Activated CD4-positive, alpha-beta T cell treated with anti-CD3 and anti-CD28 coated beads for 24 hours (primary cell): ENCODE data around the gene TOB2.
"Not testable (repeated sequence)": the region's sequence is repeated elsewhere in the genome, so short reads cannot be mapped to it uniquely, and the experiment has no call there.

Source experiments
- DNase-seq, 2 donors: peaks; one replicate each; pipeline ENCODE4 v3.0.0-alpha.2; 2020; ENCODE audit warnings: low read depth in 2 of 2

The TOB2 gene

DNA sequence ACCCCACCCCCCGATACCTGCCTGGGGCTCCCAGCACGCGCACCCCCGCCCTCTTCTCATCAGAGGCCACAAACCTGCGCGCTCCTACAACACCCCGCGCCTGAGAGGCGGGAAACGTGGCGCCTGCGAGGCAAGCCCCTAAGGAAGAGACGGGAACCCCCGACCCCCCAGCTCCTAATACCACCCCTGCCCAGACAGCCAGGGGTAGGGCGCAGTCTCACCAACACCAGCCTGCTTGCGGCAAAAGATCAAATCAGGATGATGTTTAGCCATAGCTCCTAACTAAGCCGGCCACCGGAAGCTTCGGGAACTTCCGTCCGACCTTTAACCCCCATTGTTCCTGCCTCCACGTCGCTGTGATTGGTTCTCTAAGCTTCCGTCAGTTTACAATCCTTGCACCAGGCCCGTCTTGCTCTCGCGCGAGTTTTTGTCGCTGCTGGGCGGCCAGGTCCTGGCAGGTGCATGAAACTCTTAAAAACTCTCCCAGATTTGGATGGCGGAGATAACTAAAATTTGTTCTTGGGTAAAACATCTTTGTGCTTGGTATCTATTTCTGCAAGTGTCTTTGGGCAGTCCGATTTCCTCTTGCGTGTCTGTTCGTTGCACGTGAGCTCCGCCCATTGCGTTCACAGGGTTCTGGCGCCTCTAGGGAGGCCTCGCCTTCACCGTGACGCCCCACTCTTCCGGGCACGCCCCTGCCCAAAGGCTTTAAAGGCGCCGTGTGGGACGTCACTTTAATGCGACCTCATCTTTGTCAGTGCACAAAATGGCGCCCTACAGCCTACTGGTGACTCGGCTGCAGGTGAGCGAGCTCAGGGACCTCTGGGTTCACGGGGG lies 22.0 kb upstream of the TOB2 start, which contains the start of the genes ACO2 and PHF5A:
Gene ACO2, plus strand, starts transcription at position 737 of the 837 bp plus-strand sequence. Its CDS starts 30 bp downstream, at position 767.
Gene PHF5A, minus strand, starts transcription at position 312 of the 837 bp plus-strand sequence. Its CDS starts 39 bp downstream, at position 273.
- peak; percentile 96 to 98 for DNase-seq

DNA sequence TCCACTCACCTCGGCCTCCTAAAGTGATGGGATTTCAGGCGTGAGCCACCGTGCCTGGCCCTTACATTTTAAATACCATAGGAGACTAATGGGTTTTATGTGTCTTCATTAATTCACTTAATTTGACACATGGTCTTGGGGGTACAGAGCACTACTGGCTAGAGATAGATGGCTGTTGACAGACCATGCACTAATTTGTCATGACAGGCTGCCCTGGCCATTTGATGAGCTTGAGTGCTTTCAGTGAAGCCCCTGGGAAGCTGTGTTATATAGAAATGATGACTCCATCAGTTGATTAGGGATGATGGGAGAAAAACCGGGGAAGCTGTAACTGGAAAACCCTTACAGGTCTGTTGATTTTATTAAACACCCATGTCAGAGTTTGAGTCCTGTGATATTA lies 15.3 kb upstream of the TOB2 start:
- no peak for DNase-seq

DNA sequence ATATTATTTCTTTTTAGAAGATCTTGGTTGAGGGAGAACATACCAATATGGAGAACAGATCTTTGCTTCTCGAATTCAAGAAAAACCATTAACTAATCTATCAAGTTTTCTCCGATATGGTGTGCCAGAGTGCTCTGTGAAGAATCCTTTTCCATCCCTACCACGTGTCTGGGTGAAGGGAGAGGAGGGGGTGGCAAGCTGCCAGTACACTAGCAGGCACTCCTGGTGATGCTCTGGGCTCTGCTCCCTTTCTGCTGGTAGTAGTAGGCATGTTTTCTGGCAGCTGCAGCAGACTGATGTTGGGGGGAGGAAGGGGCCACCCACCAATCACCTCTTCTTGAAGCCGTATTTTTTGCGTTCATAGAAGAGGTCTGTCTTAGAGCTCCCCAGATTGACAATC lies 13.5 kb upstream of the TOB2 start:
- not testable (repeated sequence) for DNase-seq

DNA sequence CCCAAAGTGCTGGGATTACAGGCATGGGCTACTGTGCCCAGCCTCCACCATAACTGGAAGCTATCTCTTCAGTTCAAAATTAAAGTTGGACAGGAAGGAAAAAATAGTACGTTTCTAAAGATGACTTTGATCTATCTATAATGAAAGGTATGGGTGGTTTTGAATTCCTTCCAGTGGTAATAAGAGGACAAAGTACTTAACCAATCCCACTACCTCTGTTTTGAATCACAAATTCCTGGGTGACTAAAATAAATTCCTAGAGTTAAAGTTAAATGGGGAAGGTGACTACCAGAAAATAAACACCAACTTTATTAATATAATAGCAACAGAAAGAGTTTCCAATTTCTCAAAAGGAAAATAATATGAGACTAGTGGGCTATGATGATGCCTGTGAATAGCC lies 12.8 kb upstream of the TOB2 start:
- no peak for DNase-seq

DNA sequence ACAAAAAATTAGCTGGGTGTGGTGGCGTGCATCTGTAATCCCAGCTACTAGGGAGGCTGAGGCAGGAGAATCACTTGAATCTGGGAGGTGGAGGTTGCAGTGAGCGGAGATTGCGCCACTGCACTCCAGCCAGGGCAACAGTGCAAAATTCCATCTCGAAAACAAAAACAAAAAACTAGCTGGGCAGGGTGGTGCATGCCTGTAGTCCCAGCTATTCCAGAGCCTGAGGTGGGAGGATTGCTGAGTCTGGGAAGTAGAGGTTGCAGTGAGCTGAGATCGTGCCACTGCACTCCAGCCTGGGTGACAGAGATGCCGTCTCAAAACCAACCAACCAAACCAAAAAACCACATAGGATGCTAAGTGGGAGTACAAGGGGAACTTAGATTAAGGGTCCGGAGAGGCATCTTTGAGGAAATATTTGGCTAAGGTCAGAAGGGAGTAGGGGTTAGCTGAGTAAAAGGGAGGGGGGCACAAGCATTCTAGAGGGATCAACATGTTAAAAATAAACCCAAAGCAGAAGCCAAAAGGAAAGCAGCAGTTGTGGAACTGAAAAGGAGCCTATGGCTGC lies 11.6 kb upstream of the TOB2 start:
- no peak for DNase-seq

DNA sequence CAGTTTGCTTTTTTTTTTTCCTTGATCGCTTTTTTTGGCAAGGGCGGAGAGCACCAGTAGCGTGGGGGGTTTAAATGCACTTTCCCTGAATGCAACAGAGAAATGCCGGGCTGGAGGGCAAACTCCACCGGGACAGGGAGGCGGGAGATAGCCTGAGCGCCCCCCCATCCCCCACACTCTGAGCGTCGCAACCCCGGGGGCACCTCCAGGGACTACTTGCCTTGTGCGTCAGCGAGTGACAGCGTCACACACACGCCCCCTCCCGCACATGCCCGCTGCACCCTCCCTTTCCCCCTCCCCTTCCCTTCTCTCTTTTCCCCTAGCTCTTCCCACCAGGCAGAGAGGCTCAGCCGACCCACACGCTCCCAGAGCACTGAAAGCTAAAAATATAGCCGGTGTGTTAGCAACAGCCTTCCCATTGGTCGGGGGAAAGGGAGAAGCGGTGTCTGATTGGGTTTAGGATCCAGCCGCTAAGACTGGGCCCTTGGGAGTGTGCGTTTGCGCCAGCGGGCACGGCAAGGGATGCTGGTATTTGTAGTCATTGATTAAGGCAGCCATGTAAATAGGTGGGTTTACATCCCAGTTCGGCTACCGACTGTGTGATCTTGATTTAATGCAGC lies 1.7 kb upstream of the TOB2 start:
- DNase-seq, result peak; percentile 80 to 83

DNA sequence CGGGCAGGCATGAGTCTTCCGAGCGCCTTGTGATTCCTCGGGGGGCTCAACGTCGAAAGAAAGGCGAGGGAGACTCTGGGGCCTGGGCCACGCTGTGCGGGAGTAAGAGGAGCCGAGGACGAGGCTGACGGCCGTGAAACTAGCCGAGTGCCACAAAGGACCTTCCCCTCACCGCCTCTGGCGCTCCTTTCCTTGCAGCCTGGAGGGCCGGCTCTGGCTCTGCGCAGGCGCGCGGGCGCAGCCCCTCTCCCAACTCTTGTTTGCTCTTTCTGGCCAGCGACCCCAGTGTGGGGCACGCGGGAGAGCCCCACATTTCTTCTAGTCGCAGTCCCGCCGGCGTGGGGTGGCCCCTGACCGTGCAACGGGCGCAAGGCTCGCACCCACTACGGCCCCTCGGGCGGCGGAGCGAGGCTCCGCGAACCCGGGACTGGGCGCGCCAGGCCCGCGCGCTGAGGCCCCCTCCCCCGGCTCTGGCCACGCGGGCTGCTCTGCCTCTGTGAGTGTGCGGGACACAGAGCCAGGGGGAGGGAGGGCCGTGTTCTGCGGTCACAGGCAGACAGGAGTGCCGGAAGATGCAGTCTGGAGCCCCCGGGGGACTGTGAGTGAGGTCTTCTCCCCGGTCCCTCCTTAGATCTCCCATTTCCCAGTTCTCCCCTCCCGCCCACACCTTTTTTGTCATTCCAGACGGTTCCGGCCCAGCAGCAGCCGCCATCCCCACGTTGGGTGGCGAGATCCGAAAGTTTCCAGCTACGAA lies 1.0 kb upstream of the TOB2 start:
- DNase-seq, result peak in 1 of 2 donors; percentile 45

DNA sequence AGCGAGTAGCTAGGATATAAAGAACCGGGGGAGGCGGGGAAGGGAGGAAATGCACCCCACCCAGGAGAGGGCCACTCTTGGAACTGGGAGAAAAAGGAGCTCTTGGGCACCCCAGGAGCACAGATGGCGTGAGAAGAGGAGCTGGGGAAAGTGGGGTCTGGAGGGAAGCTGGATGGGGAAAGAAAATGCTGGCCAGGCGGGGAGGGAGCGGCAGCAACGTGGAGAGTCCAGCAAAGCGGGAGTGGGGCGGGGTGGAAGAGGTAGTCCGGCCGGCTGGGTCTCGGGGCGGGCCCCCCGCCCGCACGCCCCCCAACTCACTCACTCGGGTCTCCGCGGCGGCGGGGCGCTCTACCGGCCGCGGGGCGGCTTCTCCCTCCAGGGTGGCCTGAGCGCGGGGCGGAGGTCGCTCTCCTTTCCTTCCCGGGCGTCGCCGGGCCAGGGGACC lies 522 bp downstream of the TOB2 start:
- DNase-seq, result no peak

DNA sequence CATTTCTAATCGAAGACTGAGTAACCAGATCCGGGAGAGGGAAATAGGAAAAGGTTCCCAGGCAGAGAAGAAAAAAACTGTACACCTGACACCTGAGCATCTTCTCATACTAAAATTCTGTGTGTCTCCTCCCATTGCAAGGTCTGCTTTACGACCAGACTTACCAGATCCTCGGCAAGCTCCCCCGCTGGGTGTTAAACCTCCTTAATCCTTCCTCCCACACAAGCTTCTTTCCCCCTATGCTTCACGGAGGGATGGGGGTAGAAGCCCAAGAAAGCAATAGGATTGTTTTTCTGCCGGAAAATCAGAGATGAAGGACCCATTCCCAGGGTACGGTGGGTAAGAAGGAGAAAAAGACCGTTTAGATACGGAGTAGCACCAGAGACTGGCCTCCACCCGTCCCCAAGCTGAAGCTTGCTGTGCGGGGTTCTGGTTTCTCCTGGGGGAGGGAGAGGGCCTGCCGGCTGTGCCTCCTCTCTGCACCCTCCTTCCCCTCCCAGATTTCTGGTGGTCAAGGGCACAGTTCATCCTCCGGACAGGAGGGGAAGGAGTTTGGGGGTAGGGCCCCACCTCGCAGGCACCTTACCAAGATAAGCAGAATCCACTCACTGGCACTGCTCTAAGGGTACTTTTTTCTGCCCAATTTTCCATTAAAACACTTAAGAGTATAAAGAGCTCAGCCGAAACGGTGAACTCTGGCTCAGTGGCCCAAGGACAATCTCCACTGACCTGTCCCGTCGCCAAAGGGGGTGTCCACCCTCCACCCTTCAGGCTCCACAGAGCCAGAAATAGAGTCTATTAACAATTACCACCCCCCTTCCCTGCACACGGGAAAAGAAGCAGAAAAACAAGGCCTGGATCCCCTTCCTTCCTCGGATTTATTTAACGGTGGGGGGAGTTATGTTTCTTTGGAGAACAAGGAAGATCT lies 1.2 kb downstream of the TOB2 start:
- DNase-seq, result no peak

DNA sequence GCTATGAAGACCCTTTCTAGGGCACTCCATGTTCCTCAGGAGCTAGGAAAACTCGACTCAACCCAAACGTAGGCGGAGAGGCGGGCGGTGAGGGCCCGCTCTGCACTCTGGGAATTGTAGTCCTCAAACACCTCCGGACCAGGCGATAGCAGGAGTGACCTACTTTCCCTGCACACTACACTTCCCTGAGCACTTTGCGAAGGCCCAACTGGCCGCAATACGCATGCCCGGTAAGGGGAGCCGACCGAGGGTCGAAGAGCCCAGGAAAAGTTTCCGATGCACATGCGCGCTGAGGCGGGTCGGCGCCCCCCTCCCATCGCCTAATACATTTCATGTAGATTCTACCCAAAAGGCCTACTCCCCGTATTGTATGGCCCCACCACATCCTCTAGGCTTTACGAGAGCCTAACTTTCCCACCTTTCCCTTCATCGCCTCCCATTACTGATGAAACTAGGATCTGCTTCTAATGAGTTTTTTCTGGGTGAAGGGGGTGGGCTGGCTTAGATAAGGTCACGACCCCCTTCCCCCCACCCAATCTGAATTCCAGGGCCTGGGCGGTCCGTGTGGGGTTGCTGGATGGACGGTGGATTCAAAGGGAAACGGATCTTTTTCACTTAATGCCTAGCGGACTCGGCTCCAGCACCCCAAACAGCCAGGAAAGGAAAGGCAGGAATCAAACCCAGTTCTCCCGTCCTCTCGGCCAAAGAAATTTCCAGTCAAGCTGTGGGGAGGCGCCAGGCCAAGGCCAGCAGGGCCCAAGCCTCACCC lies 2.1 kb downstream of the TOB2 start:
- DNase-seq, result peak; percentile 67 to 83

DNA sequence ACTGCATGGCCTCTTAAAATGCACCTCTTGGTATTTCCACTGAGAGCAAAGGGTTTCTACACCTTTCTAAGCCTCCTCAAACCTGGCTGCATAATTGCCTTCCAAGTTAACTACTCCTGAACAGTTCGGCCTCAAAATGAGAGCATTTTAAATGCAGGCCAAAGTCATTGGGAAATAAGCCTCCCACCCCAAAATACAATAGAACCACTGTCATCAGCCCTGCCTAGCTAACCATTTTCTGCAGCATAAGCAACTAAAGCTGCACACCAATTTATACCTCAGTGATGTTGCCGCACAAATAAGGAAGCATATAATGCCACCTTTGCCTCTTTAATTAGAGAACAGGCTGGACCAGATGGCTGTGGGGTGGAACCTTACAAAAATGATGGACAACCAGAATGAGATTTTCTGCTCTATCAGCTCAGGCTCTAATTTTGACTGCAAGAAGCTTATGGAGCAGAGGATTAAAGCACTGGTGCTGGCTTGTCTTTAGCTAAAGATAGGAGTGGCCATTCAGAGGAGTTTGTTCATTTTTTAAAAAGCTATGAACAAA lies 4.3 kb downstream of the TOB2 start:
- DNase-seq, result no peak

DNA sequence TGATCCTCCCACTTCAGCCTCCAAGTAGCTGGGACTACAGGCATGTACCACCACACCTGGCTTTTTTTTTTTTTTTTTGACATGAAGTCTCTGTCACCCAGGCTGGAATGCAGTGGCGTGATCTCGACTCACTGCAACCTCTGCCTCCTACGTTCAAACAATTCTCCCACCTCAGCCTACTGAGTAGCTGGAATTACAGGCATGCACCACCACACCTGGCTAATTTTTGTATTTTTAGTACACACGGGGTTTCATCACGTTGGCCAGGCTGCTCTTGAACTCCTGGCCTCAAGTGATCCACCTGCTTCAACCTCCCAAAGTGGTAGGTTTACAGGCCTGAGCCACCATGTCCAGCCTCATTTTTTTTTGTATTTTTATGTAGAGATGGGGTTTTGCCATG lies 6.1 kb downstream of the TOB2 start:
- DNase-seq, result not testable (repeated sequence)

DNA sequence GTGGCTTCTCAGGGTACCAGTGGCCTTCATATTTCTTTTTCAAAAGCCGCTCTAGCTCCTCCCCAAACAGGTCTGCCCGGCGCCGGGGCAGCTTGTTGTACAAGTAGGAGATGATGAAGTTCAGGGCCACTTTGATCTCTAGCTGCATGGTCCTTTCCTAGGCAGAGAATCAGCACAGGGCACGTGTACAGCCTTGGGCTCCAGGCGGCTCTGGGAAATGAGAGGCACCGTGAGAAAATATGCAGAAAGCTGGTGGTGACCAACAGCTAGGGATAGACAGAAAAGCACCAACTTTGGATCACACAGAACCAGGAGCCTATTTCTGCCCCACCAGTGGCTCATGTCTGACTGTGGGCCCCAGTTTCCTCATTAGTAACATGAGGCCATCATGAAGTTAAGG lies 9.4 kb downstream of the TOB2 start:
- DNase-seq, result no peak

DNA sequence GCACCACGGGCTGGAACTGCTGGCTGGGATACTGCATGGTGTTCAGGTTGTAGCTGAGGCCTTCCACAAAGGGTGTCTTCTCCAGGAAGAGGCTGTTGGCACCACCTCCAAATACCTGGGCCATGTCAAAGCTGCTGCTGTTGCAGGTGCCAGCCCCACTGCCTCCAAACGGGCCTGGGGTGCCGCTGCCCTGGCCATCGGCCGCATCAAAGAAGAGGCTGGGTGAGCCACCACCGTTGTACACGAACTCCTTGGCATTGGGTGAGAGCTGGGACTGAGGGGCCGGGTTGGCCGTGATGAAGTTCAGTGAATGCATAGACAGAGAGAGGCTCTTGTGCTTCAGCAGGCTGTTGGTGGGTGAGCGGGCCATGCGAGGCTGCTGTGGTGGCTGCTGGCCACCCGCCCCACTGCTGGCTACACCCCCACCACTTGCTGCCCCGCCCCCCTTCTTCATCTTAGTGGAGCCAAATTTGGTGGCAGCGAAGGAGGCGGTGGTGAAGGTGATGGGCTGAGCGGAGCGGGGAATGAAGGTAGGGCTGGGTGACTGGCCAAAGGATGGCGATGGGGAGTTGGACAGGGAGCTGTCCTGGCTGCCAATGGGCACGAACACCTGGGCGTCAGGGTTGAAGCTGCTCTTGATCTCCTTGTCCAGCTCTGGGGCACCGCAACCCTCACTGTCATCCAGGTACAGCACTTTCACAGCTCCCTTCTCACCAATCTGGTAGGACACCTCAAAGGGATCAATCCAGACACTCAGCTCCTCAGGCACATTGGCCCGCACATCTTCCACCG lies 10.1 kb downstream of the TOB2 start:
- no peak for DNase-seq

DNA sequence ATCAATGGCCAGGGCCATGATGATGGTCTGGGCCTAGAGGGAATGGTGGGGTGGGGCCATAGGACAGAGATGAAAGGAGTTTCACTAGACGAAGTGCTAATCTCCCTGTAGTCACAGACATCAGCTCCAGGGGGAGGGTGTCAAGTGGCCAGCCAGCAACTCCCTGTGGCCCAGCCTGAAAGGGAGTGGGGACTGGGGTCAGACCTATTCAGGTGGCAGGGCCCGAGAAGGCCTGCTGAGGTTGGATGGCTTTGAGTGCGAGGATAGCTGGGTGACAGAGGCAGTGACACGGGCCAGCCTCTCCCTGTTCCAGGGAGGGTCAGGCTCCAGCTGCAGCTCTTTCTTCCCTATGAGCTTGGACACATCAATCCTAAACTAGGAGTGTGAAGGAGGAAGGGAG lies 11.0 kb downstream of the TOB2 start:
- DNase-seq, result no peak

DNA sequence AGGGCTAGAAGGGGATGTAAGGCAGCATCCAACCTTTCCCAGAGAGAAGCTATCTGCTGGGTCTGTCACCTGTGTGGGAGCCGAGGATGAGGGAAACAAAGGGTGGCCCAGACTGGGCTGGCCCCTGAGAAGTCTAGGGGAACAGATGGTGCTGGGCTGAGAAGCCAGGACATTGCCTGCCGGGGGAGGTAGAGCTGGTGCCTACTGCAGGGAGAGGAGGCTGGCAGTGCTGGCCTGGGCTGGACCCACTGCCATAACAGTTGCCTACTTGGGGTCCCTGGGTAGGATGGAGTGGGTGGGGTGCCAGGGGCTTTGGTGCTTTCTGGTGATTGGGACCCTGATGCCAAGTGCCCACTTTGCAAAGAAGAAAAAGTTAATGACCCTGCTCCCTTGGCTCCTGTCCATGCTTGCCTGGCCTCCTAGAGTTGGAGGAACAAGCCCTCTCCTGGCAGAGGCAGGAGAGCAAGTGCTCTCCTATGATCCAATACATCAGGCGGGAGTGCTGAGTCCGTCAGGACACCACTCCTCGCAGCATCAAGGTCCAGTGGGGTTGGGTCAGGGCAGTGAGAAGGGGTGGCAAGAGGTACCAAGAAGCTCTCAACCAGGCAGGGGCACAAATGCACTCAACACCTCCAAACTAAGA lies 12.1 kb downstream of the TOB2 start:
- DNase-seq, result not testable (repeated sequence)

DNA sequence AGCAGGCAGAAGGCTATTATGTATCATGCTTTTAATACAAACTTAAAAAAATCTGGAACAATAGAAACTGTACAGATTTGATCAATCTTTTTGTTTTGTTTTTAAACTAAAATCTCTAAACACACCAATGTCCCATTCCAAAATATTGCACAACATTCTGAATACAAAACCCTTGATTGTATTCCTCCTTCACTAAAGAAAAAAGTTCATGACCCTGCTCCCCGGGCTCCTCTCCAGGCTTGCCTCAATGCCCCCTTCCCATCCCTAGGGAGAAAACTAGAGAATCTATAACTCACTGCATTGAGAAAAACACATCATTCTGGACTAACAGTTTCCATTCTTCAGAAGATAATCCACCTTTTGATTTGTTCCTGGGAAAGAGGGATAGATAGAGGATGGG lies 13.1 kb downstream of the TOB2 start:
- not testable (repeated sequence) for DNase-seq

DNA sequence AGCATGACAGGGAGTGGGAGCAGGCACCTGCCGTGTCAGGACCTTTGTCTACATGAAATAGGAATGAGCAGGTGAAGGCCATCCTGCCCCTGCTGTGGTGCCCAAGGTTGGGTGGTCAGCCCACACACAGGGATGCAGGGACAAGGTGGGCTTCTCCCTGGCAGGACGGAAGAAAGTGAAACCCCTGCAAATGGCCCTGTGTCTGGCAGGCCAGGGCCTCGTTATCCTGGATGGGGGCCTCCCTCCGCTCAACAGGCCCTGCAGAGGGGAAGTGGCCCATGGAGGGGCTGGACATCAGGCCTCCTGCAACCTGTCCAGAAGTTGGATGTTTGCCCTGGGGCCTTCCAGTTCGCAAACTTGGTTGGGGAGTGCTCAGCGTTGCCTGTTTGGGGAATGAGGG lies 14.9 kb downstream of the TOB2 start:
- DNase-seq, result no peak

DNA sequence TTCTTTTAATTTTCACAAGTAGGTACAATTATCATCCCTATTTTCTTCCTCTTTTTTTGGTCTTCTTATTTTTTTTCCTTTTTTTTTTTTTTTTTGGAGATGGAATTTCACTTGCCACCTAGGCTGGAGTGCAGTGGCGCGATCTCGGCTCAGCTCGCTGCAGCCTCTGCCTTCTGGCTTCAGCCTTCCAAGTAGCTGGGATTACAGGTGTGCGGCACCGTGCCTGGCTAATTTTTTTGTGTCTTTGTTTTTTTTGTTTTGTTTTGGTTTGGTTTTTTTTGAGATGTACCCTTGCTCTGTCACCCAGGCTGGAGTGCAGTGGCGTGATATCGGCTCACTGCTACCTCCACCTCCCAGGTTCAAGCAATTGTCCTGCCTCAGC lies 16.7 kb downstream of the TOB2 start:
- DNase-seq, result no peak
